8988T (cell line): Measurements from ENCODE around the gene LHX6.

Experiments used
- DNase-seq: peaks from one replicate; pipeline ENCODE4 v3.0.0; 2011

The LHX6 gene

GRCh38 chr9:122215663-122216062 lies 13.1 kb downstream of the LHX6 start:
- no peak for DNase-seq

- no peak for DNase-seq
Measured at GRCh38 chr9:122214507-122214906, 14.2 kb downstream of the LHX6 start.

GRCh38 chr9:122213589-122214413 lies 15.0 kb downstream of the LHX6 start:
- DNase-seq: no peak

GRCh38 chr9:122213102-122213588 lies 15.6 kb downstream of the LHX6 start:
- no peak for DNase-seq

GRCh38 chr9:122212473-122213004 lies 16.2 kb downstream of the LHX6 start:
- DNase-seq: no peak

GRCh38 chr9:122209451-122209850 lies 19.3 kb downstream of the LHX6 start:
- DNase-seq: no peak

- no peak for DNase-seq
Measured at GRCh38 chr9:122207096-122207495, 21.7 kb downstream of the LHX6 start.

- no peak for DNase-seq
Measured at GRCh38 chr9:122206118-122207046, 22.4 kb downstream of the LHX6 start.

GRCh38 chr9:122205176-122205575 lies 23.6 kb downstream of the LHX6 start:
- DNase-seq: no peak

- DNase-seq: no peak
Measured at GRCh38 chr9:122204491-122204890, 24.3 kb downstream of the LHX6 start.

GRCh38 chr9:122204055-122204454 lies 24.7 kb downstream of the LHX6 start:
- no peak for DNase-seq

GRCh38 chr9:122202111-122202510 lies 26.6 kb downstream of the LHX6 start:
- DNase-seq: no peak

GRCh38 chr9:122201641-122202040 lies 27.1 kb downstream of the LHX6 start:
- DNase-seq: no peak

GRCh38 chr9:122200960-122201595 lies 27.7 kb downstream of the LHX6 start:
- DNase-seq: no peak

GRCh38 chr9:122197882-122198281 lies 30.9 kb downstream of the LHX6 start:
- DNase-seq: no peak

- no peak for DNase-seq
Measured at GRCh38 chr9:122197426-122197825, 31.3 kb downstream of the LHX6 start.

GRCh38 chr9:122195875-122196274 lies 32.9 kb downstream of the LHX6 start:
- no peak for DNase-seq

GRCh38 chr9:122193651-122194050 lies 35.1 kb downstream of the LHX6 start:
- DNase-seq: no peak

GRCh38 chr9:122192914-122193525 lies 35.7 kb downstream of the LHX6 start:
- DNase-seq: no peak

- DNase-seq: no peak
Measured at GRCh38 chr9:122192261-122192875, 36.4 kb downstream of the LHX6 start.

GRCh38 chr9:122191584-122191983 lies 37.2 kb downstream of the LHX6 start:
- DNase-seq: no peak
